Body of pancreas (tissue), 4 donors: Measurements from ENCODE around the gene USP15.

Source experiments
- POLR2A ChIP-seq, 3 donors: fragments of 450-650 bp; IDR thresholded peaks; one replicate each; pipeline ENCODE4 v1.6.1; 2016; ENCODE audit warnings: antibody characterized with exemption in 3 of 3, mild to moderate bottlenecking in 2 of 3
- TF ChIP-seq, protein P1 (sequence below), 7 experiments: fragments of 450-650 bp in 4 of 7; fragments of 200-600 bp in 3 of 7; sonication (generic) in 3 of 7; IDR thresholded peaks; one replicate each; pipeline ENCODE4 v1.5.1; 2016 to 2019; ENCODE audit warnings: antibody characterized with exemption in 7 of 7

DNA sequence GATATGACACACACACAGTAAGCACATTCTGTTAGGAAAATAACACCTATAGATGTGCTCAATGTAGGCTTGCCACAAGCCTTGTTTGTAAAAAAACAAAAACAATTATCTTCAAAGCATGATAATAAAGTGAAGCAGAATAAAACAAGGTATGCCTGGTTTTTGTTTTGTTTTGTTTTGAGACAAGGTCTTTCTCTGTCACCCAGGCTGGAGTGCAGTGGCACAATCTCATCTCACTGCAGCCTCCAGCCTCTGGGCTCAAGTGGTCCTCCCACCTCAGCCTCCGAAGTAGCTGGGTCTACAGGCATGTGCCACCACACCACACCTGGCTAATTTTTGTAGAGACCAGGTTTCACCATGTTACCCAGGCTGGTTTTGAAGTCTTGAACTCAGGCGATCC is 154.0 kb downstream of the USP15 start:
- TF ChIP-seq, protein P1, sequence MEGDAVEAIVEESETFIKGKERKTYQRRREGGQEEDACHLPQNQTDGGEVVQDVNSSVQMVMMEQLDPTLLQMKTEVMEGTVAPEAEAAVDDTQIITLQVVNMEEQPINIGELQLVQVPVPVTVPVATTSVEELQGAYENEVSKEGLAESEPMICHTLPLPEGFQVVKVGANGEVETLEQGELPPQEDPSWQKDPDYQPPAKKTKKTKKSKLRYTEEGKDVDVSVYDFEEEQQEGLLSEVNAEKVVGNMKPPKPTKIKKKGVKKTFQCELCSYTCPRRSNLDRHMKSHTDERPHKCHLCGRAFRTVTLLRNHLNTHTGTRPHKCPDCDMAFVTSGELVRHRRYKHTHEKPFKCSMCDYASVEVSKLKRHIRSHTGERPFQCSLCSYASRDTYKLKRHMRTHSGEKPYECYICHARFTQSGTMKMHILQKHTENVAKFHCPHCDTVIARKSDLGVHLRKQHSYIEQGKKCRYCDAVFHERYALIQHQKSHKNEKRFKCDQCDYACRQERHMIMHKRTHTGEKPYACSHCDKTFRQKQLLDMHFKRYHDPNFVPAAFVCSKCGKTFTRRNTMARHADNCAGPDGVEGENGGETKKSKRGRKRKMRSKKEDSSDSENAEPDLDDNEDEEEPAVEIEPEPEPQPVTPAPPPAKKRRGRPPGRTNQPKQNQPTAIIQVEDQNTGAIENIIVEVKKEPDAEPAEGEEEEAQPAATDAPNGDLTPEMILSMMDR (IDR thresholded peaks at IDR 0.05) = no peak
- TF ChIP-seq POLR2A (IDR thresholded peaks at IDR 0.05) = no peak
